ENCODE data around the gene PLAAT5. TPM values are rescaled to one million over a fixed set of nuclear protein-coding genes. Genes with fewer than 3 reads are reported as not detected.

PLAAT5 gene
- total RNA-seq, 1 experiment from 2014 or later = not detected

GRCh38 chr11:63427971-63428508 lies 62.9 kb downstream of the PLAAT5 start:
- Histone ChIP-seq H3K36me3 (ENCODE audit: low read depth) (no peaks in the 10 kb centered on the region), H3K4me2 (no peak overlapping the region), H3K9me2 (ENCODE audit: insufficient read depth) (no peaks in the 10 kb centered on the region), H3K4me3 (no peak overlapping the region), H3K4me1 (replicated peaks; ENCODE audit: insufficient read depth) (no peaks in the 10 kb centered on the region), H4K20me1 (ENCODE audit: insufficient read depth) (no peaks in the 10 kb centered on the region), H3F3A (ENCODE audit: insufficient read depth, low read depth) (no peaks in the 10 kb centered on the region), H3K79me2 (ENCODE audit: low read depth) (no peaks in the 10 kb centered on the region), H2AFZ (no peak overlapping the region), H3K27ac (no peak overlapping the region), H3K27me3 (ENCODE audit: insufficient read depth, low read depth) (peaks cover 13% of the 10 kb centered on the region; the same call in 1 of the 2 replicates), H3K9me3 (ENCODE audit: insufficient read depth, low read depth) (no peaks in the 10 kb centered on the region)
- intact Hi-C loops (cut with micrococcal nuclease; ENCODE audit: unreplicated experiment) = no loop called here
- ChIA-PET POLR2A (ENCODE audit: unreplicated experiment) (no interaction called here), CTCF (no interaction called here)
- TF ChIP-seq CTCF (conservative IDR thresholded peaks at IDR 0.05) = no peak
- no peak for TF ChIP-seq EZH2 (IDR thresholded peaks at IDR 0.05; ENCODE audit: low read depth)
- no TSS peak for BruUV-seq (replicated peaks)
- DNase-seq = no peak

GRCh38 chr11:63417174-63417852 lies 73.7 kb downstream of the PLAAT5 start:
- intact Hi-C loops (cut with micrococcal nuclease; ENCODE audit: unreplicated experiment) = no loop called here
- Histone ChIP-seq H3K4me3 (no peak overlapping the region), H3K27ac (no peak overlapping the region), H3K9me3 (ENCODE audit: insufficient read depth, low read depth) (no peaks in the 10 kb centered on the region), H3K79me2 (ENCODE audit: low read depth) (no peaks in the 10 kb centered on the region), H3K4me2 (no peak overlapping the region), H3K27me3 (ENCODE audit: insufficient read depth, low read depth) (peaks cover 6% of the 10 kb centered on the region; the same call in 1 of the 2 replicates), H3K36me3 (ENCODE audit: low read depth) (no peaks in the 10 kb centered on the region), H2AFZ (no peak overlapping the region), H3K9me2 (ENCODE audit: insufficient read depth) (no peaks in the 10 kb centered on the region), H3K4me1 (replicated peaks; ENCODE audit: insufficient read depth) (no peaks in the 10 kb centered on the region), H4K20me1 (ENCODE audit: insufficient read depth) (0 out of 2 replicates have a peak, but pooled peaks cover 2% of the 10 kb centered on the region), H3F3A (ENCODE audit: insufficient read depth, low read depth) (no peaks in the 10 kb centered on the region)
- ChIA-PET CTCF (no interaction called here), POLR2A (ENCODE audit: unreplicated experiment) (no interaction called here)
- no peak for DNase-seq
- TF ChIP-seq EZH2 (IDR thresholded peaks at IDR 0.05; ENCODE audit: low read depth) (no peak), CTCF (conservative IDR thresholded peaks at IDR 0.05) (no peak)
- BruUV-seq (replicated peaks) = no TSS peak

Other genes starting within 250 kb of the PLAAT5 start
- not detected in 2 replicates for gene SLC22A25, start 247.6 kb downstream of the PLAAT5 start, total RNA-seq (2021)
- not detected in 2 replicates for gene SLC22A9, start 121.4 kb downstream of the PLAAT5 start, total RNA-seq (2021)
- not detected in 2 replicates for gene LGALS12, start 14.9 kb upstream of the PLAAT5 start, total RNA-seq (2021)
- 64.6 and 99.9 TPM in 2 replicates for gene PLAAT4, start 45.6 kb upstream of the PLAAT5 start, total RNA-seq (2021)
- gene PLAAT2, start 72.2 kb upstream of the PLAAT5 start, total RNA-seq (2021) = 8.8 and 13.6 TPM in 2 replicates
- 240 and 266 TPM in 2 replicates for gene PLAAT3, start 123.3 kb upstream of the PLAAT5 start, total RNA-seq (2021)
- 78.5 and 98.3 TPM in 2 replicates for gene ATL3, start 180.2 kb upstream of the PLAAT5 start, total RNA-seq (2021)
- gene RTN3, start 190.3 kb upstream of the PLAAT5 start, total RNA-seq (2021) = 220 and 279 TPM in 2 replicates

All from PC-9 (cell line).